Brain microvascular endothelial cell (primary cell): ENCODE measurements around the gene OPRL1.
A peak's percentile ranks its signal among the peaks of the same experiment; 100 is the strongest.

Source experiments
- DNase-seq: peaks from one replicate; pipeline ENCODE4 v3.0.0-alpha.2; 2020
- H3K27ac ChIP-seq: fragments of 250-450 bp; sonication (Bioruptor Pico); 2 replicates; pipeline ENCODE4 v1.5.1; 2020; ENCODE audit warnings: mild to moderate bottlenecking, moderate library complexity
- H3K27me3 ChIP-seq: fragments of 250-450 bp; sonication (Bioruptor Pico); replicated peaks from 2 replicates; pipeline ENCODE4 v1.5.1; 2020; ENCODE audit warnings: mild to moderate bottlenecking
- H3K36me3 ChIP-seq: fragments of 250-450 bp; sonication (Bioruptor Pico); replicated peaks from 2 replicates; pipeline ENCODE4 v1.5.1; 2020; ENCODE audit warnings: mild to moderate bottlenecking
- H3K4me3 ChIP-seq: 2 replicates; pipeline ENCODE4 v1.5.1; 2011; ENCODE audit warnings: low read depth, mild to moderate bottlenecking, control low read depth, low read length, moderate library complexity
- CTCF ChIP-seq: IDR thresholded peaks from 2 replicates; pipeline ENCODE4 v1.5.1; 2011; ENCODE audit warnings: low read depth, mild to moderate bottlenecking, moderate library complexity, low read length, control low read depth, inconsistent platforms; ENCODE audit errors: missing control alignments
- in situ Hi-C: cut with HindIII; loops from 2 replicates; pipeline ENCODE4 v1.10.0; 2017; ENCODE audit warnings: low sequenced_read_pairs, low pct_ligation_motif_present

Gene OPRL1

GRCh38 chr20:64079273-64080012 is 439 bp upstream of the OPRL1 start, which contains the start of gene RGS19:
Gene RGS19 (minus strand): TSS chr20:64079518. CDS start chr20:64076886, 2,632 bp downstream.
- TF ChIP-seq CTCF: no peak
- Histone ChIP-seq H3K27me3 (peaks cover 8% of the 10 kb centered on the region), H3K36me3 (no peaks in the 10 kb centered on the region), H3K4me3 (peak within 1 kb of the TSS; percentile 63), H3K27ac (no peak within 1 kb of the TSS)
- in situ Hi-C loops: no loop called here
- no peak for DNase-seq

- in situ Hi-C loops: no loop called here
- no peak for DNase-seq
- H3K27me3 ChIP-seq: peaks cover 24% of the 10 kb centered on the region
- H3K36me3 ChIP-seq: no peaks in the 10 kb centered on the region
- H3K27ac ChIP-seq: no peak overlapping the region
- H3K4me3 ChIP-seq: no peak overlapping the region
- no peak for TF ChIP-seq CTCF
Observed at GRCh38 chr20:64080813-64081623, 1.1 kb downstream of the OPRL1 start.

- in situ Hi-C loops: no loop called here
- H3K27me3 ChIP-seq: peaks cover 27% of the 10 kb centered on the region
- no peak for TF ChIP-seq CTCF
Observed at GRCh38 chr20:64081624-64081964, 1.7 kb downstream of the OPRL1 start.

GRCh38 chr20:64082126-64082731 is 2.3 kb downstream of the OPRL1 start:
- H3K4me3 ChIP-seq: no peak overlapping the region
- in situ Hi-C loops: no loop called here
- DNase-seq: no peak
- peaks cover 27% of the 10 kb centered on the region for H3K27me3 ChIP-seq
- no peaks in the 10 kb centered on the region for H3K36me3 ChIP-seq
- no peak for TF ChIP-seq CTCF
- H3K27ac ChIP-seq: no peak overlapping the region

More at GRCh38 chr20:64081624-64081964, 1.7 kb downstream of the OPRL1 start:
- H3K27ac ChIP-seq: no peak overlapping the region
- H3K36me3 ChIP-seq: no peaks in the 10 kb centered on the region
- H3K4me3 ChIP-seq: no peak overlapping the region
- no peak for DNase-seq

- TF ChIP-seq CTCF: no peak
- peak overlapping the region; percentile 29 for H3K4me3 ChIP-seq
- no peak for DNase-seq
- in situ Hi-C loops: no loop called here
- H3K36me3 ChIP-seq: no peaks in the 10 kb centered on the region
- H3K27ac ChIP-seq: no peak overlapping the region
- H3K27me3 ChIP-seq: peaks cover 27% of the 10 kb centered on the region
Observed at GRCh38 chr20:64082820-64083377, 3.0 kb downstream of the OPRL1 start.
